GM23248 (cell line): ENCODE data around the gene ZMIZ1. TPM values are rescaled to one million over a fixed set of nuclear protein-coding genes. Genes with fewer than 3 reads are reported as not detected.

Source experiments
- DNase-seq: peaks from one replicate; pipeline ENCODE4 v3.0.0-alpha.2; 2015
- H2AFZ ChIP-seq: fragments of 200-600 bp; sonication (generic); 2 replicates; pipeline ENCODE4 v1.6.1; 2016; ENCODE audit warnings: antibody characterized with exemption
- H3F3A ChIP-seq: fragments of 200-600 bp; sonication (generic); 2 replicates; pipeline ENCODE4 v1.6.1; 2016; ENCODE audit warnings: mild to moderate bottlenecking, antibody characterized with exemption, mixed run types; ENCODE audit not compliant: insufficient read depth
- H3K27ac ChIP-seq: fragments of 200-600 bp; sonication (generic); 2 replicates; pipeline ENCODE4 v1.5.1; 2016; ENCODE audit warnings: mild to moderate bottlenecking
- H3K27me3 ChIP-seq: fragments of 200-600 bp; sonication (generic); replicated peaks from 2 replicates; pipeline ENCODE4 v1.6.1; 2016; ENCODE audit warnings: mild to moderate bottlenecking; ENCODE audit not compliant: insufficient read depth
- H3K36me3 ChIP-seq: fragments of 200-600 bp; sonication (generic); 2 replicates; pipeline ENCODE4 v1.6.1; 2016; ENCODE audit warnings: low read depth, mild to moderate bottlenecking
- H3K4me1 ChIP-seq: fragments of 200-600 bp; sonication (generic); 2 replicates; pipeline ENCODE4 v1.6.1; 2016; ENCODE audit warnings: mild to moderate bottlenecking; ENCODE audit not compliant: insufficient read depth
- H3K4me2 ChIP-seq: fragments of 200-600 bp; sonication (generic); one replicate; pipeline ENCODE4 v1.6.1; 2016; ENCODE audit warnings: mild to moderate bottlenecking; ENCODE audit not compliant: unreplicated experiment
- H3K4me3 ChIP-seq: fragments of 200-600 bp; sonication (generic); 2 replicates; pipeline ENCODE4 v1.5.1; 2016; ENCODE audit warnings: mild to moderate bottlenecking
- H3K79me2 ChIP-seq: fragments of 200-600 bp; sonication (generic); 2 replicates; pipeline ENCODE4 v1.6.1; 2016; ENCODE audit warnings: mild to moderate bottlenecking; ENCODE audit not compliant: insufficient read depth
- H3K9ac ChIP-seq: fragments of 200-600 bp; sonication (generic); 2 replicates; pipeline ENCODE4 v1.6.1; 2016; ENCODE audit warnings: mild to moderate bottlenecking
- H3K9me2 ChIP-seq: fragments of 200-600 bp; sonication (generic); 2 replicates; pipeline ENCODE4 v1.6.1; 2016; ENCODE audit warnings: mixed run types, mild to moderate bottlenecking, moderate library complexity; ENCODE audit not compliant: insufficient read depth
- H3K9me3 ChIP-seq: fragments of 200-600 bp; sonication (generic); one replicate; pipeline ENCODE4 v1.6.1; 2017; ENCODE audit warnings: low read depth
- H4K20me1 ChIP-seq: fragments of 200-600 bp; sonication (generic); 2 replicates; pipeline ENCODE4 v1.6.0; 2016; ENCODE audit not compliant: insufficient read depth
- EZH2 ChIP-seq: fragments of 200-600 bp; sonication (generic); IDR thresholded peaks from 2 replicates; pipeline ENCODE4 v1.6.1; 2018; ENCODE audit warnings: antibody characterized with exemption, mild to moderate bottlenecking; ENCODE audit not compliant: insufficient read depth, poor library complexity, severe bottlenecking
- EZH2phosphoT487 ChIP-seq: fragments of 200-600 bp; sonication (generic); IDR thresholded peaks from 2 replicates; pipeline ENCODE4 v1.6.1; 2018; ENCODE audit warnings: antibody characterized with exemption, moderate library complexity, mild to moderate bottlenecking, low read depth; ENCODE audit not compliant: insufficient read depth
- WGBS, 2 experiments: methylation state at CpG; one replicate each; pipeline ENCODE4 v1.1.6; 2015 to 2017; ENCODE audit warnings: low lambda C conversion rate in 2 of 2, low coverage in 1 of 2; ENCODE audit errors: missing lambda C conversion rate in 2 of 2; 5-methylcytosine and 5-hydroxymethylcytosine counted together
- in situ Hi-C: fragments of 300-500 bp; cut with MboI; formaldehyde crosslinking; loops from 2 replicates; pipeline ENCODE4 v1.15.0; 2020
- polyA plus RNA-seq: library from polyadenylated mRNA; unstranded; fragments of >200 nt; fragmentation: Nextera tagmentation; extraction: Ambion mirVana; gene quantifications from 2 replicates; pipeline ENCODE4 v1.2.1, GENCODE V29; 2016
- total RNA-seq: library from RNA; depleted of rRNA; stranded (reverse); fragments of >200 nt; shearing (Covaris generic); gene quantifications from 2 replicates; pipeline ENCODE4 v1.2.3, GENCODE V29; 2014

Gene ZMIZ1
- total and polyA plus RNA-seq, 2 experiments from 2014 or later: 21.9 to 28.4 TPM

- peaks cover 19% of the 10 kb centered on the region; the same call in 1 of the 2 replicates for H3K36me3 ChIP-seq
- in situ Hi-C loops: no loop called here
- 92 to 100% methylated on average over 1 to 2 of the region's 2 CpGs for WGBS, 2 experiments
- H4K20me1 ChIP-seq: no peaks in the 10 kb centered on the region
- H3K4me3 ChIP-seq: no peak overlapping the region
- no peaks in the 10 kb centered on the region for H3K27me3 ChIP-seq
- H3K9me3 ChIP-seq: no peaks in the 10 kb centered on the region
- no peak overlapping the region for H3K4me2 ChIP-seq
- peaks cover 15% of the 10 kb centered on the region for H3K4me1 ChIP-seq
- H3K27ac ChIP-seq: no peak overlapping the region
- H3K9me2 ChIP-seq: no peaks in the 10 kb centered on the region
- no peak for DNase-seq
- no peak for TF ChIP-seq EZH2phosphoT487
- TF ChIP-seq EZH2: no peak
- peaks cover 36% of the 10 kb centered on the region for H3K79me2 ChIP-seq
- no peak overlapping the region for H3K9ac ChIP-seq
- no peak overlapping the region for H2AFZ ChIP-seq
- H3F3A ChIP-seq: no peaks in the 10 kb centered on the region
Measured at GRCh38 chr10:79346012-79346340, 277.2 kb downstream of the ZMIZ1 start.

GRCh38 chr10:79346388-79347225 is 277.8 kb downstream of the ZMIZ1 start:
- Histone ChIP-seq H3K4me2 (peak overlapping the region; percentile 48), H3K9me2 (no peaks in the 10 kb centered on the region), H3K79me2 (peaks cover 39% of the 10 kb centered on the region), H3K27me3 (no peaks in the 10 kb centered on the region), H3K9me3 (no peaks in the 10 kb centered on the region), H3F3A (no peaks in the 10 kb centered on the region), H2AFZ (peak overlapping the region; percentile 49), H3K4me3 (peak overlapping the region; percentile 89), H3K9ac (peak overlapping the region; percentile 97; the same call in 1 of the 2 replicates), H3K36me3 (peaks cover 22% of the 10 kb centered on the region; the same call in 1 of the 2 replicates), H3K4me1 (peaks cover 15% of the 10 kb centered on the region), H4K20me1 (no peaks in the 10 kb centered on the region), H3K27ac (peak overlapping the region; percentile 81; the same call in 1 of the 2 replicates)
- 50 to 53% methylated on average over 12 of the region's 12 CpGs for WGBS, 2 experiments
- in situ Hi-C loops: no loop called here
- TF ChIP-seq EZH2phosphoT487 (no peak), EZH2 (no peak)
- DNase-seq: no peak

GRCh38 chr10:79347226-79347893 is 278.6 kb downstream of the ZMIZ1 start, which contains the start of gene PPIF:
Gene PPIF, plus strand, starts transcription at chr10:79347469. Its CDS starts 80 bp downstream, at chr10:79347549.
- Histone ChIP-seq H3K27me3 (no peaks in the 10 kb centered on the region), H3K9me3 (no peaks in the 10 kb centered on the region), H3K27ac (peak within 1 kb of the TSS; percentile 81), H3K4me1 (peaks cover 15% of the 10 kb centered on the region), H3F3A (peaks cover 1% of the 10 kb centered on the region; the same call in 1 of the 2 replicates), H3K4me3 (peak within 1 kb of the TSS; percentile 89), H3K79me2 (peaks cover 46% of the 10 kb centered on the region), H3K9me2 (no peaks in the 10 kb centered on the region), H2AFZ (peak within 1 kb of the TSS; percentile 49), H3K4me2 (peak within 1 kb of the TSS; percentile 92), H3K36me3 (peaks cover 29% of the 10 kb centered on the region; the same call in 1 of the 2 replicates), H3K9ac (peak within 1 kb of the TSS; percentile 97), H4K20me1 (no peaks in the 10 kb centered on the region)
- DNase-seq: peak; percentile 97
- TF ChIP-seq EZH2: no peak
- TF ChIP-seq EZH2phosphoT487: no peak
- in situ Hi-C loops: no loop called here
- WGBS, 2 experiments: 1% methylated on average over 34 to 52 of the region's 77 CpGs

DNA sequence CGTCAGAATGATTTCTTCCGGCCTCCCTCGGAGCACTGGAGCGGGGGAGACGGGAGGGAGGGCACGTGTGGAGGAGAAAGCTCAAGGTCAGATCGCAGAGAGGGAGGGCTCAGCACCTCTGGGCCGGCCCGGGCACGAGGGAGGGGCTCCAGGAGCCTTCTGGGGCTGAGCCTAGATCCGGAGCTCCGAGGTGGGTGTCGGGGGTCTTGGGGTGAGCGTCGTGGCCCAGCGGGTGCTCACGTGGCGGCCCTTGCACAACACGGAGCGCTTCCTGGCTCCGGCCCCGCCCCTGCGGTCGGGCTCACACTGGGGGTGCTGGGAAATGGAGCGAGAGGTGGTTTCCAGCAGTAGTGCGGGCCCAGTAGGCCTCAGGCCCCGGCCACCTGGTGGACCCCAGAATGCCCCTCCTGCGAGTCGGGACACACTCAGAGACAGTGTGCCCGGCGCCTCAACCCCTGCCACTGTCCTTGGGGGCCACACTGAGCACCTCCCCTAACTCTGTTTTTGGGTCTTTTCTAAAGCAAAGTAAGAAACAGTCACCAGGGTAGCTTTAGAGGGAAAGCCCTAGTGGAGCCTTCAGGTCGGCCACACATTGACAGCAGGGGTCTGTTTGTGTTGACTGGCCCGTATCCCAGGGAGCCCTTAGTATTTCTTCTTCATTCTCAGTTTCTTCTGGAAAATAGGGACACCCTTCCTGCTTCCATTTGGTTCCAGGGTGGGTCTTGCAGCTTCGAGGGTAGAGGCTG is 279.3 kb downstream of the ZMIZ1 start:
- Histone ChIP-seq H3F3A (peaks cover 8% of the 10 kb centered on the region; the same call in 1 of the 2 replicates), H3K4me1 (peaks cover 15% of the 10 kb centered on the region), H3K36me3 (peaks cover 36% of the 10 kb centered on the region; the same call in 1 of the 2 replicates), H3K4me2 (peak overlapping the region; percentile 92), H3K79me2 (peaks cover 53% of the 10 kb centered on the region), H4K20me1 (no peaks in the 10 kb centered on the region), H2AFZ (peak overlapping the region; percentile 49), H3K9me2 (no peaks in the 10 kb centered on the region), H3K9me3 (no peaks in the 10 kb centered on the region), H3K27ac (peak overlapping the region; percentile 81), H3K9ac (peak overlapping the region; percentile 97), H3K27me3 (no peaks in the 10 kb centered on the region), H3K4me3 (peak overlapping the region; percentile 89)
- in situ Hi-C loops: no loop called here
- TF ChIP-seq EZH2phosphoT487: no peak
- no peak for TF ChIP-seq EZH2
- peak; percentile 83 for DNase-seq
- 2 to 4% methylated on average over 27 to 31 of the region's 34 CpGs for WGBS, 2 experiments
